ENCODE measurements around the gene KCNIP1.

The KCNIP1 gene

DNA sequence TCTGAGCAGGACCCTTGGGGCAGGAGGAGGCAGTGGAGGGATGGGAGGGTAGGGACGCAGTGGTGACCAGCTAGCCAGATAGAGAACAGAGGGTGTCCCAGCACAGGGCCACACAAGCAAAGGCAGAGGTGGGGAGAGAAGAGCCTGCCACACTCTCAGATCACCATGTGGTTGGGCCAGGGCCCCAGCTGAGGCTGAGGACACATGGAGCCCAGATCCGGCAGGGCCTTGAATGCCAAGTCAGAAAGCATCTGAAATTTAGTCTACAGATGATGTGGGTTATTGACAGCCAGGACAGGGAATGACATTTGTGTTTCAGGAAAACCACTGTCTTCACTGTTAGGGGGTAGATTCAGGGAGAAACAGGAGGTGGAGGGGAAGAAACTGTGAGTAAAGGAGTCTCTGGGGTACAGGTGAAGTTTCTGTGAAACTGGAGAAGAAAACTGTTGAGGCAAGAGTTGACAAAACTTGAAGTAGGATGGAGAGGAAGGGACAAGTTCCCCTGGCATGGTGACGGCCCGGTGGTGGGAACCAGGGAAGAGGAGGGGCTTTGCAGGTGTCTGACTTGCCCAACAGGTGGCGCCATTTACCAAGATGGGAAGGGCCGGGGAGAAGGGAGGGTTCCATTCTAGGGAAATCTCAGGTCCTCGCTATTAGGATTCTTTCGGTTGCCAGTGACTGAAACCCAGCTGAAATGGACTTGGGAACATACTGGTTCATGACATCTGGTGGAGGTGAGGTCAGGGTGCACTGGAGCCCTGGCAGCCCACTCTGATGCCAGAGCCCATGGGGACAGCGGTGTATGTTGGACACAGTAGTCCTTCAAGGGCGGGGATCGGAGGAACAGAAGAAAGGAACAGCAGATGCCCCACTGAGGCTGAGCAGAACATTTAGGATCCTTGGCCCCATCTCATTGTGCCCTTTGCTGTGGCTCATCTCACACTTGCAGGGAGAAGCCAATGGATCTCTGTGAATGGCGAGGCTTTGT, 100.1 kb downstream of the KCNIP1 start:
- peak; percentile 64 for DNase-seq

DNA sequence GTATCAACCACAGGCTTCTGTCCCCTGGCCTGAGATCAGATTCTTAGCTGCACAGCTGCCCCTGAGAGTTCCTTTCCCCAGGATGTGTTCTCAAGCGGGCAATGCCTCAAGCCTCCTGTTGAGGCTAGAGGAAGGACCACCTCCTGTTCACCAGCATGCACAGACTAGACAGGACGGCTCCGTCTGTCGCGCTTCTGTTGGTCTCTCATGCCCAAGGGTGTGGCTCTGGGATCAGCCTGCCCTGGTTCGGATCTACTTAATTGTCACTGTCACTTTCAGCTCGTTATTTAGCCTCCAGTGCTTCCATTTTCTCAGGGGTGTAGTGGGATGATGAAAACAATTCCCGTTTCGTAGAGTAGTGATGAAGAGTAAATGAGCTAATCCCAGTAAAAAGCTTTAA, 103.1 kb downstream of the KCNIP1 start:
- DNase-seq, result no peak

- DNase-seq, result no peak
Measured at GRCh38 chr5:170611449-170612090, 107.8 kb downstream of the KCNIP1 start.

DNA sequence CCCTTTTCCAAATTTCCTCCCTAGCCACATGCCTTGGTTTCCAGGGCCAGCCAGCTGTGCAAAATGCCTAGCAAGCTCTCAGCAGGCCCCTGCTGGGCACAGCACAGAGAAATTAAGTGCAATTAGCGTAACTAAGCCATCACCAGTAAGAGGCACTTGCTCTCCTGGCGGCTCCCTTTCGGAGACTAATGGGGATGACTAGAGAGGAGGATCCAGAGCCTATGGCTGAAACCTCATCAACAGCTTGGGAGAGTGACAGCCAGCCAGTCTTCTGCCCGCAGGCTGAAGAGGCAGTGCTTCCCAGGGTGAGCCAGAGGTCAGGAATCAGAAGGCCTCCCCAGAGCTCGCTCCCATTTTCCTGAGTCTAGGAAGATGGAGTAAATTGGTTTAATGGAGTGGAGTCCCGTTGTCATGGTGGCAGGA, 108.4 kb downstream of the KCNIP1 start:
- no peak for DNase-seq

DNA sequence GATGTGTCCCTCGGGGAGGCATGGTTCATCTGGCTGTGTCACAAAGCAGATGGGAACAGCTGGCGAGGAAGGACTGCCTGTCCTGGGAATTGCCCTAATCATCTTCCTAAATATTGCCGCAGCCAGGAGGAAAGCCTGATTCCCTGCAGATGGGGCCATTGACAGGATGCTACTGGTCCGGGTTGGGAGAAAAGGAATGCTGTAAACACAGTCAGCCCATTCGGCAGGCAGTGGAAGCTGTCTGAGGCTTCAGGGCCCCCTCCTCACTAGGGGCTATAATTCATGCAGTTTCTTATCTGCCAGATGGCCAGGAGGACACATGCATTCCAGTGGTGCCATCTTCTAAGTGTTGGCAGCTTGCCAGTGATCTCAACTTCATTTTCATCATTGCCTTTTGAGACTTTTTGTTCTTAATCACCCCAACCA, 110.3 kb downstream of the KCNIP1 start:
- DNase-seq, result no peak

- no peak for DNase-seq
Measured at GRCh38 chr5:170614720-170615119, 110.9 kb downstream of the KCNIP1 start.

GRCh38 chr5:170617533-170618490, 114.0 kb downstream of the KCNIP1 start:
- no peak for DNase-seq

GRCh38 chr5:170619869-170620268, 116.0 kb downstream of the KCNIP1 start:
- DNase-seq, result peak; percentile 24

GRCh38 chr5:170622933-170623332, 119.1 kb downstream of the KCNIP1 start:
- DNase-seq, result no peak

- peak; percentile 43 for DNase-seq
Measured at GRCh38 chr5:170623576-170624181, 119.9 kb downstream of the KCNIP1 start.

GRCh38 chr5:170625221-170626165, 121.7 kb downstream of the KCNIP1 start:
- no peak for DNase-seq

DNA sequence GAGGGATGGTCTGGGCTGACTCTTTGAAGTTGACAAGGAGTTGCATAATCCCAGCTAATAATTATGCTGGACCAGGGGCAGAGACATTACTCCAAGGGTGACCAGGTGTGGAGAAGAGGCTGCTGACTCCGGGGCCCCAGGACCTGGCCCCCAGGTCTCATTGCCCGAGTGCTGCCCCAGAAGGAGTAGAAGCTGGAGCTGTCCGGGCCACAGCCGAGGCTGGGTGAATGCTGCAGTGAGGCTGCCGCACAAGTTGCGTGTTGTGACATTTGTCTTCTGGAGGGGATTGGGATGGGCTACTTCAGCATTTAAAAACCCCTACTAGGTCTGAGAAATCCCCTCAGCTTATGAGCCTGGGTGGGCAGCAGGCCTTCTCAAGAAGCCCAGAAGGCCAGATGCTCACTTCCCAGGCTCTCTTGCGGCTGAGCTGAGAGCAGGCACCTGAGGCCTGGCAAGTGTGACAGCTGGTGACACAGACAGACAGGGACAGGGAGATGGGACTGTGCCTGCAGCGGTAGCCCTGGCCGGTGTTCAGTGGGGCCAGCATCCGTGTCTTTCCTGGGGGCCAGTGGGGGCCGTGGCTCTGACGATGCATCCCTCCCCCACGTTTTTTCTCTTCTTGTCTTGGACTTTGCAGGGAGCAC, 122.8 kb downstream of the KCNIP1 start:
- DNase-seq, result no peak

GRCh38 chr5:170627271-170627670, 123.5 kb downstream of the KCNIP1 start:
- no peak for DNase-seq

DNA sequence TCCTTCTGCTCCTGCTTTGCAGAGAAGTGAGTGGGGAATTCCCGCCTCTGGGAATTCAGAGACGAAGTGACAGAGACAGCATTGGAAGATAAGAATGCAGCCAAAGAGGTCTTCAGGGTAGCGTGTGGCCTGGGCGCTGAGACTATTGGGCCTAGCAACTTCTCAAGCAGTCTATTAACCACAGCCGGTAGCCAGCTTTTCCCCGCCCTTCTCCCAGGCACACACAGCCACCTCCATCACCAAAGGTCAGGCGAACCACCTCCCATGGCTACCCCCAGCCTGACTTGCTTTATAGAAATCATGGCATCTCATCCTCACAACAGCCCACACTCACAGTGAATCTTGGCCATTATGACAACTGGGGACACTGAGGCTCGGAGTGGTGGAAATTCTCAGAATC, 124.2 kb downstream of the KCNIP1 start:
- DNase-seq, result no peak

DNA sequence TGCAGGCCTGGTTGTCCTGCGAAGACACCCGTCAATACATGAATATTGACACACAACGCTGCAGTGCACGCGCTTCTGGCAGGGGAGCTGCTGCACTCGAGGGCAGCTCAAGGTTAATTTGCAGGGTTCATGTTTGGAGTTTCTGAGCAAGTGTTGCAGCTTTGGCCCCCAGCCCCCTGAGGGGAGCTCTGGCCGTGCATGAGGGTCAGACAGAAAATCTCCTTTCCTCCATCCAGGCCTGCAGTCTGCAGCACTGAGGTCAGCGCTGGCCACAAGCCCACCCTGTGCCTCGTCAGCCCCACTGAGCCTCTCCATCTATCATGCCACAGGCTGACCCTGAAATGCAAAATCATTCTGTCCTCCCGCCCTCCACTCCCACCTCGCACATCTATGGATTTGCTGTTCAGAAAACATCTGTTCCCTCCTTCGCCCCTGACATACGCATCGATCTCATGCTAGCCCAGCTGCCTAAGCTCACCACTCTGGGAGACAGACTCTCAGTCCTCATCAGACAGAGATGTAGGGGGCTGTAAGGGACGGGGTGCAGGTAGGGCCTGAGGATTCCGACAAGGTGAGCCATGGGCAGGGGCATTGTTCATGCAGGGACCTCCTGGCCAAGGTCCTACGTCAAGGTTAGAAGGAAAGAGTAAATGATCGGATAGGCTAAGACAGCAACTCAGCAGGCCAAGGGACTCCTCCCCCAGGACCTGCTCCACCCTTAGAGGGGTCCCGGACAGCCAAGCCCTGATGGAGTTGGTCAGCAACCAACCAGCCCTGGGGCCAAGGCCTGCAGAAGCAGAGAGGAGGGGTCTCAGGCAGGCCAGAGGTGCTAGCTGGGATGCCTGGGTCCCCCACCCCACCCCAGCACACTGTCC, 125.1 kb downstream of the KCNIP1 start:
- DNase-seq, result no peak

GRCh38 chr5:170629566-170630175, 125.9 kb downstream of the KCNIP1 start:
- DNase-seq, result no peak

DNA sequence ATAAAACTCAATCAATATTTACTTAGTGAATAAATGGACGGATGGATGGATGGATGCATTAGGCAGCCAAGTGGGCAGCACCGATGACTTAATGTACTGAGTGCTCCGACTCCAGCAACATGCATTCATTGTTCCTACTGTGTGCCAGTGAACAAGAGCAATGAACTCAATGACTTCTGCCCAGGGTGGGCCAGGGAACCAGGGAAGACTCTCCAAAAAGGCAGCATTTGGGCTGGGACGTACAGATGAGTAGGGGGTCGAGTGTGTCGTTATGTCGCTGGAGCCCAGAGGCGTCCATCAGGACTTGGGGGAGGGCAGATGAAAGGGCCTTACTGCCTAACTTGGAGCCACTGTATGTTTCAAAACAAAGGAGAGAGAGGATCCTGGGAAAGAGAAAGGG, 126.4 kb downstream of the KCNIP1 start:
- DNase-seq, result no peak

DNA sequence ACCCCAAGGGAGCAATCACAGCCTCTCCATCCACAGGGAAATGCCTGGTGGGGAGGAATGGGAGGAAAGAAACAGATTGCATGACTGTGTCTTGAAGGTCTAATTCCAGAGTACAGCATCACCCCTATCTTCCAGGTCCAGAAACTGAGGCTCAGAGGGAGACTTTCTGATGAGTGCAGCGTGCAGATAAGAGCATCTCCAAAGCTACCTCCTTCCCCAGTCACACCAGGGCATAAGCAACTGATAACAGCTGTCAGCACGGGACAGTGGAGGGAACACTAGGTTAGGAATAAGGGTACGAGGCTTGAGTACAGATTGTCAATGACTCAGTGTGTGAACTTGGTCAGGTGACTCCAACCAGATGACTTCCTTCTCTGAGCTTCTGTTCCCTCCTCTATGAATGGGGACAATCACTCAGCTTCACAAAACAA, 126.9 kb downstream of the KCNIP1 start:
- no peak for DNase-seq

Measured in activated CD4-positive, alpha-beta T cell treated with anti-CD3 and anti-CD28 coated beads, Interleukin-2, amount 50 U/mL, for 16 hours (primary cell).